NCI-H146 treated with DMSO at 0.1 percent for 48 hours (cell line): Measurements from ENCODE around the gene PRR32.
"Not testable (repeated sequence)": the region's sequence is repeated elsewhere in the genome, so short reads cannot be mapped to it uniquely, and the experiment has no call there.

Source experiments
- DNase-seq: peaks from one replicate; lab custom pipeline; 2025; ENCODE audit not compliant: unreplicated experiment; lab: John Stamatoyannopoulos, UW

The PRR32 gene, protein sequence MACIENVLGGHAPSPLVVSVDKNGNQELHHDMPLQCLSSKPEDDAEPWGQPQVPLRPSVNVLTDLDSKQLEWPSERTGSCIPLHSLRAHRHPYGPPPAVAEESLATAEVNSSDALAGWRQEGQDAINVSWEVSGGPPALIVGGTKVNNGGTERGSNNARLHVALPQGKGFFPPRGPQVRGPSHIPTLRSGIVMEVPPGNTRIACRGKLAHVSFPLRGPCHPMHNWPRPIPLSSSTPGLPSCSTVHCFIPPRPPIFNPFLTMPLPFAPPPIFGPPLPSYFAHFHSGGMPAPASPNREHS

DNA sequence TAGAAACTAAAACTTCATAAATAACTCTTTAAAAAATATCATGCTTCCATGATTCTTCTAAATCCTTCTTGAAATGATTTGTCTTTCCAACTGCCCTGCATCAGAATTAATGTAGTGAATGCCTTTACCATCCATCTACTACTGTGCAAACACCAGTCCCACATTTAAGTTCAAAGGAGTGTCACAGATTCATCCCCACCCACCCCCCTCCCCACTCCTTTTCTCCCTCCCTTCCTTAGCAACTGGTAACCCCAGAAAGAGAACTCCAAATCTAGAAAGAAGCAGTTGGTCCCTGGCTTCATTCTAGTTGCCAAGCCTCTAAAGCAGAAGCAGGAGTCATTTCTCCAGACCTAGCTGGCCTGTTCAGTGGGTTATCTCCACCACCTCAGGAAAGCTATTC is at the start of gene PRR32:
Gene PRR32 (plus strand): TSS at position 301 of the 400 bp plus-strand sequence. CDS start 115 bp downstream, outside the sequence.
- DNase-seq, result no peak

DNA sequence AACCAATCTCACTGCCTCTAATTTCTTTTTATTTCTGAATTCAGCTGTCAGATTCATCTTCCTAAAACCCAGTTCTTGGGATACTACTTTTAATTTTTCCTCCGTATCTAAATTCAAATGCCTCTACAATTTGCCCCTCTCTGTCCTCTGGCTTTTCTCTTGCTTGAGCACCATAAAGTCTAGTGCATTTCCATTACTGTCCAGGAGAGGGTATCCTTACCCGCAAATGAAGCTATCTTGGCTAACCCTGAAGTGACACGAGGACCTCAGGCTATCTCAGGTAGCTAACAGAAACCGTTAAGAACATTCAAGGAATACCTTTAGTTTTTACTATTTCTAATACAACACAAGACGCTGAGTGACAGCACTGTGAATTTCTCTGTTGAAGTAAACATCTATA is 49.4 kb upstream of the PRR32 start:
- DNase-seq, result no peak

DNA sequence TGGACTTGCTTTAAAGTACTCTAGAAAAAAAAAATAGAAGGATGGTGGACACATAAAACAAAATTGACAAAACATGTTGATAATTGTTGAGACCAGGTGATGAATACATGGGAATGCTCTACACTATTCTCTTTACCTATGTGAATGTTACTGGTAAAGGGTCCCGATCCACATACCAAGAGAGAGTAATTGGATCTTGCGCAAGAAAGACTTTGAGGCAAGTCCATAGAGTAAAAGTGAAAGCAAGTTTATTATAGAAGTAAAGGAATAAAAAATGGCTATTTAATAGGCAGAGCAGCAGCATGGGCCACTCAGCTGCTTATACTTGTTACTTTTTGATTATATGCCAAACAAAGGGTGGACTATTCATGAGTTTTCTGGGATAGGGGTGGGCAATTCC is 34.0 kb upstream of the PRR32 start:
- DNase-seq, result no peak

DNA sequence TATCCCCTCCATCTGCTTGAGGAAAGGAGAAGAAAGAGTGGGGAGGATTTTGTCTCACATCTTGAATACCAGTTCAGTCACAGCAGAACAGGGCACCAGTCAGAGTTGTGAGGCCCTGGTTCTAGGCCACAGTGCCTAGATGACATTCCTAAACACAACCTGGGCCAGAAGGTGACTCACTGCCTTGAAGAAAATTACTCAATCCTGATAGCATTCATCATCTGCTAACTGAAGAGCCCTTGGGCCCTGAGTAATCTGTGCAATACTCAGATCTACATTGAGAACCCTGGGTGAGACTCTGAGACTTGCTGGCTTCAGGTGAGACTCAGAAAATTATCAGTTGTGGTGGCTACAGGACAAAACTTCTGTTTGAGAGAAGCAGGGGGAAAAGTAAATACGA is 20.5 kb upstream of the PRR32 start:
- no peak for DNase-seq

DNA sequence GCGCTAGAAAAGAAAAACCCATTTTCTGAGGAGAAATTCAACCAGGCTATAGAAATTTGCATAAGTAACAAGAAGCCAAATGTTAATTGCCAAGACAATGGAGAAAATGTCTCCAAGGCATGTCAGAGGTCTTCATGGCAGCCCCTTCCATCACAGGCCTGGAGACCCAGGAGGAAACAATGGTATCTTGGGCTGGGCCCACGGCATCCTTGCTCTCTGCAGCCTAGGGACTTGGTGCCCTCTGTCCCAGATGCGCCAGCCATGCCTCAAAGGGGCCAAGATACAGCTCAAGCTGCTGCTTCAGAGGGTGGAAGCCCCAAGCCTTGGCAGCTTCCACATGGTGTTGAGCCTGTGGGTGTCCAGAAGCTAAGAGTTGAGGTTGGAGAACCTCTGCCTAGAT is 12.7 kb upstream of the PRR32 start:
- not testable (repeated sequence) for DNase-seq

DNA sequence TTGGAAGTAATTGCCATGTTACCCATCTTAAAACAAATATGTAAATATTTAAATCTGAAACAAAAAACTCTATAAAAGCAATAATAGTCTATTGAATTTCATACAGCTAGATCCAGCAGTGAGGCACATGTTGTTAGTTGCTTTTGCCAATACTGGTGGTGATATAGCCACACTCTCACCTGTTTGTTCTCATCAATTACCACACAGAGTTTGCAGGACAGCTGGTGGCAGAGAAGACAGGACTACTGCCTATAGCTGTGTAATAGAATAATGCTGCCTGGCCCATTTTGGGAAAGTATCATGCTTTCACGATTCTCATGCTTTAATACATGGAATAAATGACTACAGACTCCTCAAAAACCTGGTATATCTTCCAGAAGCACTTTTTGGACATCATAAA is 3.7 kb upstream of the PRR32 start:
- no peak for DNase-seq

DNA sequence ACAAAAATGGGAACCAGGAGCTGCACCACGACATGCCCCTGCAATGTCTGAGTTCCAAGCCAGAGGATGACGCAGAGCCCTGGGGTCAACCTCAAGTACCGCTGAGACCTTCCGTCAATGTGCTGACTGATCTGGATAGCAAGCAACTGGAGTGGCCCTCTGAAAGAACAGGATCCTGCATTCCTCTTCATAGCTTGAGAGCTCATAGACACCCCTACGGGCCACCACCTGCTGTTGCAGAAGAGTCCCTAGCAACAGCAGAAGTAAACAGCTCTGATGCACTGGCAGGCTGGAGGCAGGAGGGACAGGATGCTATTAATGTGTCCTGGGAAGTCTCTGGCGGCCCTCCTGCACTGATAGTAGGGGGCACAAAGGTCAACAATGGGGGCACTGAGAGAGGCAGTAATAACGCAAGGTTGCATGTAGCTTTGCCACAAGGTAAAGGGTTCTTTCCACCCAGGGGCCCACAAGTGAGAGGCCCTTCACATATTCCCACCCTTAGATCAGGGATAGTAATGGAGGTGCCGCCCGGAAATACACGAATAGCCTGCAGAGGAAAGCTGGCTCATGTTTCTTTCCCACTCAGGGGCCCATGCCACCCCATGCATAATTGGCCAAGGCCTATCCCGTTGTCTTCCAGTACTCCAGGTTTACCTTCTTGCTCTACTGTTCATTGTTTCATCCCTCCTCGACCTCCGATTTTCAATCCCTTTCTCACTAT is 1.3 kb downstream of the PRR32 start:
- no peak for DNase-seq

DNA sequence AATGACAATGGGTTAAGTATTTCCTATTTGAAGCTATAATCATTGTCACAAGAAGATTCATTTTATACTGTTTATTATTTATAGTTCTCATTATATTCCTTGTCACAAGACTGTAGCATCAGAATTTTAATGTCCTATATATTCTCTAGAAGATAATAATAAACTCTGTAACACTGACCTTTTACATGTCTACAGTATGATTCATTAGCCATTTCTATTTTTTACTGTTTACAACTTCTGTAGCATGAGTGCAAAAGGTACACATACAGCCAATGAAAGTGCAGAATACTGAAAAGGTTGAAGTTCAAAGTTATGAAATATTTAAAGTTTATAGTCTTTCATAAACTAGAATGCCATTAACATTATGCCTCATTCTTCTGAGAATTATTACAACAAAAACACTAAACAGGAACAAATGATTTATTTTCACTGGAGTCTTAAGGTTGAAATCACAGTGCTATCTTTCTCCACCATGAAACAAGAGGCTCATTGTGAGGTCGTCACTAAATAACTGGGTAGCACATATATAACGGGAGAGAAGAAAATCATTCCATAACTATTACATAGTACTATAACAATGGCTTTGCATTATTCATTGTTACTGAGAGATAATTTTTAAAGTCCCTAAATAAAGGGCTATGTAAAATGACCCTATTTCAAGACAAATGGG is 4.9 kb downstream of the PRR32 start:
- no peak for DNase-seq

DNA sequence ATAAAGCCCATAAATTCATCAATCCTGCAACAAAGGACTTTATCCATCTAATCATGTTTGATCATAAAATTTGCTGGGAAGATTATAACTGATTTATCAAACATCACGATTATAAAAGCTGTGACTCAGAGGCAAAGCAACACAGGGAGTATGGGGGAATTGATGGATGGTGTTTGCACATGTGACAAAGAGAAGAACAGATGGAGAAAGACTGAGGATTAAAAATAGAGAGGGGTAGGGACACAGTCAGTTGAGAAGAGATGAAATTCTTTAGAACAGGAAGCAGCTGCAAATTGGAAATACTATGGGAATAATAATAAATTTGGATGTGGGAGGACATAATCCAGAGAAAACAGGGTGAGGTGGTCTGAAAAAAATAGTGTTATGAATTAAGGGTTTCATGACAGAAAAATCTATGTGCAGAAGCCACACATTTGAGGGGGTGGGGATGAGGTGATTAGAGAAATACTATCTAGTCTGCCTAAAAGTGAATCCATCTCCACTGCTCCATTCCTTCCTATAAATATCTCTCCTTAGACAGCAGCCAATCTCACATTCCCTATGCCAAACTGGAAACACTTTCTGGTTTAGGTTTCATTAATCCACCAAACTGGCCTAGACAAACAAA is 6.2 kb downstream of the PRR32 start:
- DNase-seq, result no peak

DNA sequence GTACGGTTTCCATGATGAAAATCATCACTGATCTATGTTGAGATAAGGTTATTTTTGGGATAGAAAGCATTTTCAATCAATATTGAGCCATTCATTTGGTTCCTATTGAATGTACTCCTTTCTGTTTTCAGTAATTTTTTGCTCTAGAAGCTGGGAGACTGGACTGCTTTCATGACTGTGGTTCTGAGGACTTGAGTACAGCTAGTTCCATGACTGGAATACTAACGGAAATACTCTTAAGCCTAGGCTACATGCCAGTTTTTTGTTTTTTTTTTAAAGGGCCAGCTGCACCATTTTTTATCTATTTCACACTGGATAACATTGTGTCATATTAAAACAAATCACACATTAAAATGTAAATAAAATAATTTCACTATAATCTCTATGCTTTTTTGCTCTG is 16.7 kb downstream of the PRR32 start:
- no peak for DNase-seq

DNA sequence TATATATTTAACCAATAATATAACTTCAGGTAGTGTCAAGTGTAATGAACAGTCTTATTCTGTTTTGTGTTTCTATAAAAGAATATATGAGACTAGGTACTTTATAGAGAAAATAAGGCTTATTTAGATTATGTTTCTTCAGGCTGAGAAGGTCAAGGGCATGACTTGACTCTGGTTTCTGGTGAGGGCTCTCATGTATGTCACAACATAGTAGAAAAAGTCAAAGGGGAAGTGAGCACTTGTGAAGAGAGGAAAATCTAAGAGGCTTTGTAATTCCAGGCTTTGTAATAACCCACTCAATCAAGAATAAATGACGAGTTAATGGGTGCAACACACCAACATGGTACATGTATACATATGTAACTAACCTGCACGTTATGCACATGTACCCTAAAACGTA is 27.6 kb downstream of the PRR32 start:
- DNase-seq, result no peak

DNA sequence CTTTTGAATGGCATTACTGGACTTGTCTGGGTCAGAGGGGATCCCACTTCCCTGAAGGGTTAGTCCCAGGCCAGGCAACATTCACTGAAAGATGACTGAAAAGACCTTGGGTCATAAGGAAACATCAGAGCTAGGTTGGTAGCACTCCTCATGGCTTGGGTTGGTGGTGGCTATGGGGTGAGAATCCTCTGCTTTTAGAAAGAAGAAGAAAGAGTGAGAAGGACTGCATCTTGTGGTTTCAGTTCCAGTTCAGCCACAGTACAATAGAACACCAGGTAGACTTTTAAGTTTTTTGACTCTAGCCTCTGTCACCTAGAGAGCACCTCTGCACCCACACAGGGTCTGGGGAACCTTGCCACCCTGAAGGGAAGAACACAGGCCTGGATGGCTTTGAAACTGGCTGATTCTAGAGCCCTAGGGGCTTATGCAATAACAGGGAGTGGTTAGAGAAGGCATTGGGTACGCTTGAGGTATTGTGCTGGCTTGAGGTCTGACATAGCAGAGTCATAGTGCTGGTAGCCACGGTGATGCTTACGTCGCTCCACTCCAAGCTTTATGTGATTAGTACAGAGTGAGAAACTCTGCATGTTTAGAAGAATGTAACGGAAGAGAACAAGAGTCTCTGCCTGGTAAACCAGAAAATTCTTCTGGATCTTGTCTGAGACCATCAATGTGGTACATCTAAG is 36.5 kb downstream of the PRR32 start:
- DNase-seq, result no peak
